ENCODE data around the gene IGIP. TPM values are rescaled to one million over a fixed set of nuclear protein-coding genes. Genes with fewer than 3 reads are reported as not detected.

The IGIP gene
- total RNA-seq, 1 donor from 2014 or later: 2.6 TPM

- H3K4me3 Mint-ChIP-seq: no peak overlapping the region
- no peaks in the 10 kb centered on the region for H3K4me1 Mint-ChIP-seq (ENCODE audit: unreplicated experiment)
- no peak overlapping the region for H3K27ac Mint-ChIP-seq
- no peaks in the 10 kb centered on the region for H3K36me3 Mint-ChIP-seq
- no peaks in the 10 kb centered on the region for H3K9me3 Mint-ChIP-seq
- H3K27me3 Mint-ChIP-seq: peaks cover 43% of the 10 kb centered on the region
- no peak for TF ChIP-seq CTCF (conservative IDR thresholded peaks at IDR 0.05)
- DNase-seq (ENCODE audit: extremely low spot score, unreplicated experiment): no peak
These were observed 10.9 kb downstream of the IGIP start for GRCh38 chr5:140136624-140137023.

GRCh38 chr5:140140435-140140834 lies 14.7 kb downstream of the IGIP start:
- no peaks in the 10 kb centered on the region for H3K9me3 Mint-ChIP-seq
- H3K4me3 Mint-ChIP-seq: no peak overlapping the region
- peaks cover 6% of the 10 kb centered on the region for H3K4me1 Mint-ChIP-seq (ENCODE audit: unreplicated experiment)
- DNase-seq (ENCODE audit: extremely low spot score, unreplicated experiment): no peak
- no peaks in the 10 kb centered on the region for H3K36me3 Mint-ChIP-seq
- H3K27me3 Mint-ChIP-seq: peaks cover 41% of the 10 kb centered on the region
- H3K27ac Mint-ChIP-seq: no peak overlapping the region
- TF ChIP-seq CTCF (conservative IDR thresholded peaks at IDR 0.05): no peak

GRCh38 chr5:140141241-140141640 lies 15.5 kb downstream of the IGIP start:
- peaks cover 47% of the 10 kb centered on the region for H3K27me3 Mint-ChIP-seq
- TF ChIP-seq CTCF (conservative IDR thresholded peaks at IDR 0.05): no peak
- H3K36me3 Mint-ChIP-seq: no peaks in the 10 kb centered on the region
- peaks cover 8% of the 10 kb centered on the region for H3K4me1 Mint-ChIP-seq (ENCODE audit: unreplicated experiment)
- no peaks in the 10 kb centered on the region for H3K9me3 Mint-ChIP-seq
- H3K4me3 Mint-ChIP-seq: no peak overlapping the region
- H3K27ac Mint-ChIP-seq: no peak overlapping the region
- no peak for DNase-seq (ENCODE audit: extremely low spot score, unreplicated experiment)

- no peak for DNase-seq (ENCODE audit: extremely low spot score, unreplicated experiment)
- TF ChIP-seq CTCF (conservative IDR thresholded peaks at IDR 0.05): no peak
- no peaks in the 10 kb centered on the region for H3K9me3 Mint-ChIP-seq
- H3K27me3 Mint-ChIP-seq: peaks cover 57% of the 10 kb centered on the region
- H3K27ac Mint-ChIP-seq: no peak overlapping the region
- no peak overlapping the region for H3K4me3 Mint-ChIP-seq
- peaks cover 8% of the 10 kb centered on the region for H3K4me1 Mint-ChIP-seq (ENCODE audit: unreplicated experiment)
- H3K36me3 Mint-ChIP-seq: no peaks in the 10 kb centered on the region
These were observed 16.5 kb downstream of the IGIP start for GRCh38 chr5:140142246-140142645.

- DNase-seq (ENCODE audit: extremely low spot score, unreplicated experiment): no peak
- Mint-ChIP-seq H3K27me3 (peaks cover 59% of the 10 kb centered on the region), H3K4me3 (no peak overlapping the region), H3K9me3 (no peaks in the 10 kb centered on the region), H3K4me1 (ENCODE audit: unreplicated experiment) (peaks cover 8% of the 10 kb centered on the region), H3K36me3 (no peaks in the 10 kb centered on the region), H3K27ac (no peak overlapping the region)
- TF ChIP-seq CTCF (conservative IDR thresholded peaks at IDR 0.05): no peak
These were observed 17.1 kb downstream of the IGIP start for GRCh38 chr5:140142856-140143255.

Measured in type B pancreatic cell (in vitro differentiated cells).